ENCODE measurements around the gene SLC15A4. TPM values are rescaled to one million over a fixed set of nuclear protein-coding genes. Genes with fewer than 3 reads are reported as not detected.

The SLC15A4 gene
- total and polyA plus RNA-seq, 7 experiments from 2014 or later: 1.9 to 44.5 (median 11.0) TPM

- DNase-seq (no peak), ATAC-seq (no peak)
- Histone ChIP-seq H3K4me3 (ENCODE audit: low read length) (no peak overlapping the region), H3K9me3 (ENCODE audit: control insufficient read depth in 2 of 3, low read length in 3 of 3) (no peaks in the 10 kb centered on the region), H3K27ac (ENCODE audit: low read depth, low read length) (no peak overlapping the region), H3K4me1 (ENCODE audit: control insufficient read depth in 2 of 2, insufficient read depth in 2 of 2, low read length in 2 of 2) (no peaks in the 10 kb centered on the region), H3K27me3 (ENCODE audit: control insufficient read depth in 2 of 2, insufficient read depth in 2 of 2, low read length in 2 of 2) (no peaks in the 10 kb centered on the region), H3K36me3 (ENCODE audit: control insufficient read depth in 2 of 3, insufficient read depth in 3 of 3, low read length in 3 of 3) (no peaks in the 10 kb centered on the region)
- Mint-ChIP-seq H3K9me3 (no peaks in the 10 kb centered on the region), H3K27me3 (peaks cover 0 to 6% (median 0%) of the 10 kb centered on the region in 5 donors), H3K27ac (peak overlapping the region in 1 of 9 donors; percentile 51), H3K36me3 (no peaks in the 10 kb centered on the region), H3K4me3 (peak overlapping the region in 1 of 10 donors; percentile 5), H3K4me1 (peaks cover 5 to 16% (median 9%) of the 10 kb centered on the region in 7 donors)
- ChIA-PET CTCF (interaction anchor here (2.1 kb wide), 1 partner anchor 12 kb away, joined by 6 read pairs; no protein-coding TSS in a partner anchor), POLR2A (no interaction called here)
- intact Hi-C loops (cut with micrococcal nuclease): loop anchor here (5.0 kb wide), 2 partner anchors 1128 to 1228 kb away; no protein-coding TSS in a partner anchor
These were observed 39.6 kb downstream of the SLC15A4 start for GRCh38 chr12:128784030-128784760.

GRCh38 chr12:128783129-128783574 lies 40.6 kb downstream of the SLC15A4 start:
- Mint-ChIP-seq H3K4me3 (peak overlapping the region; percentile 22 to 83 (median 68)), H3K36me3 (no peaks in the 10 kb centered on the region), H3K4me1 (peaks cover 5 to 16% (median 9%) of the 10 kb centered on the region in 7 donors), H3K27me3 (peaks cover 0 to 6% (median 0%) of the 10 kb centered on the region in 5 donors), H3K9me3 (no peaks in the 10 kb centered on the region), H3K27ac (peak overlapping the region in 6 of 9 donors; percentile 33 to 92 (median 78))
- Histone ChIP-seq H3K27ac (ENCODE audit: low read depth, low read length) (no peak overlapping the region), H3K4me3 (ENCODE audit: low read length) (no peak overlapping the region), H3K27me3 (ENCODE audit: control insufficient read depth in 2 of 2, insufficient read depth in 2 of 2, low read length in 2 of 2) (no peaks in the 10 kb centered on the region), H3K36me3 (ENCODE audit: control insufficient read depth in 2 of 3, insufficient read depth in 3 of 3, low read length in 3 of 3) (no peaks in the 10 kb centered on the region), H3K4me1 (ENCODE audit: control insufficient read depth in 2 of 2, insufficient read depth in 2 of 2, low read length in 2 of 2) (no peaks in the 10 kb centered on the region), H3K9me3 (ENCODE audit: control insufficient read depth in 2 of 3, low read length in 3 of 3) (no peaks in the 10 kb centered on the region)
- intact Hi-C loops (cut with micrococcal nuclease): loop anchor here (2.0 to 5.0 kb wide), 3 partner anchors 38 to 1229 kb away; no protein-coding TSS in a partner anchor
- peak in 4 of 9 donors; percentile 6 to 28 (median 22) for DNase-seq
- ATAC-seq: peak; percentile 86
- CTCF ChIA-PET: interaction anchor here (0.9 to 2.1 kb wide), 2 partner anchors 10 to 31 kb away, joined by 3 to 6 read pairs; no protein-coding TSS in a partner anchor
- POLR2A ChIA-PET: no interaction called here

- ATAC-seq (no peak), DNase-seq (no peak)
- Mint-ChIP-seq H3K27ac (no peak overlapping the region), H3K27me3 (peaks cover 0 to 6% (median 0%) of the 10 kb centered on the region in 5 donors), H3K4me1 (peaks cover 5 to 16% (median 9%) of the 10 kb centered on the region in 7 donors), H3K9me3 (no peaks in the 10 kb centered on the region), H3K36me3 (no peaks in the 10 kb centered on the region), H3K4me3 (no peak overlapping the region)
- H3K4me3 ChIP-seq (ENCODE audit: low read length): no peak overlapping the region
- ChIA-PET POLR2A (no interaction called here), CTCF (no interaction called here)
- H3K4me1 ChIP-seq (ENCODE audit: control insufficient read depth in 2 of 2, insufficient read depth in 2 of 2, low read length in 2 of 2): no peaks in the 10 kb centered on the region
- intact Hi-C loops (cut with micrococcal nuclease): loop anchor here (5.0 kb wide), 2 partner anchors 1132 to 1232 kb away; no protein-coding TSS in a partner anchor
- no peaks in the 10 kb centered on the region for H3K27me3 ChIP-seq (ENCODE audit: control insufficient read depth in 2 of 2, insufficient read depth in 2 of 2, low read length in 2 of 2)
- no peaks in the 10 kb centered on the region for H3K9me3 ChIP-seq (ENCODE audit: control insufficient read depth in 2 of 3, low read length in 3 of 3)
- H3K36me3 ChIP-seq (ENCODE audit: control insufficient read depth in 2 of 3, insufficient read depth in 3 of 3, low read length in 3 of 3): no peaks in the 10 kb centered on the region
- no peak overlapping the region for H3K27ac ChIP-seq (ENCODE audit: low read depth, low read length)
These were observed 43.9 kb downstream of the SLC15A4 start for GRCh38 chr12:128779901-128780300.

- H3K36me3 Mint-ChIP-seq: no peaks in the 10 kb centered on the region
- no peaks in the 10 kb centered on the region for H3K4me1 ChIP-seq (ENCODE audit: control insufficient read depth in 2 of 2, insufficient read depth in 2 of 2, low read length in 2 of 2)
- peaks cover 0 to 12% (median 0%) of the 10 kb centered on the region in 5 donors for H3K27me3 Mint-ChIP-seq
- no peak for ATAC-seq
- ChIA-PET CTCF (interaction anchor here (1.9 kb wide), 1 partner anchor 11 kb away, joined by 6 read pairs; no protein-coding TSS in a partner anchor), POLR2A (no interaction called here)
- no peaks in the 10 kb centered on the region for H3K36me3 ChIP-seq (ENCODE audit: control insufficient read depth in 2 of 3, insufficient read depth in 3 of 3, low read length in 3 of 3)
- H3K27ac ChIP-seq (ENCODE audit: low read depth, low read length): no peak overlapping the region
- no peak overlapping the region for H3K4me3 ChIP-seq (ENCODE audit: low read length)
- H3K9me3 Mint-ChIP-seq: peaks cover 0 to 8% (median 0%) of the 10 kb centered on the region in 11 donors
- no peak for DNase-seq
- H3K27me3 ChIP-seq (ENCODE audit: control insufficient read depth in 2 of 2, insufficient read depth in 2 of 2, low read length in 2 of 2): no peaks in the 10 kb centered on the region
- H3K4me1 Mint-ChIP-seq: no peaks in the 10 kb centered on the region
- no peaks in the 10 kb centered on the region for H3K9me3 ChIP-seq (ENCODE audit: control insufficient read depth in 2 of 3, low read length in 3 of 3)
- H3K27ac Mint-ChIP-seq: no peak overlapping the region
- intact Hi-C loops (cut with micrococcal nuclease): no loop called here
- H3K4me3 Mint-ChIP-seq: no peak overlapping the region
These were observed 51.5 kb downstream of the SLC15A4 start for GRCh38 chr12:128772249-128772648.

GRCh38 chr12:128771681-128772080 lies 52.1 kb downstream of the SLC15A4 start:
- no peaks in the 10 kb centered on the region for H3K36me3 Mint-ChIP-seq
- no peaks in the 10 kb centered on the region for H3K4me1 Mint-ChIP-seq
- no peak overlapping the region for H3K27ac ChIP-seq (ENCODE audit: low read depth, low read length)
- DNase-seq (no peak), ATAC-seq (peak; percentile 26)
- no peak overlapping the region for H3K4me3 ChIP-seq (ENCODE audit: low read length)
- H3K9me3 Mint-ChIP-seq: peaks cover 0 to 8% (median 0%) of the 10 kb centered on the region in 11 donors
- H3K9me3 ChIP-seq (ENCODE audit: control insufficient read depth in 2 of 3, low read length in 3 of 3): no peaks in the 10 kb centered on the region
- ChIA-PET POLR2A (no interaction called here), CTCF (interaction anchor here (1.9 kb wide), 1 partner anchor 11 kb away, joined by 6 read pairs; no protein-coding TSS in a partner anchor)
- H3K27me3 Mint-ChIP-seq: peaks cover 0 to 17% (median 0%) of the 10 kb centered on the region in 5 donors
- no peak overlapping the region for H3K4me3 Mint-ChIP-seq
- intact Hi-C loops (cut with micrococcal nuclease): no loop called here
- H3K27me3 ChIP-seq (ENCODE audit: control insufficient read depth in 2 of 2, insufficient read depth in 2 of 2, low read length in 2 of 2): no peaks in the 10 kb centered on the region
- H3K4me1 ChIP-seq (ENCODE audit: control insufficient read depth in 2 of 2, insufficient read depth in 2 of 2, low read length in 2 of 2): no peaks in the 10 kb centered on the region
- no peak overlapping the region for H3K27ac Mint-ChIP-seq
- H3K36me3 ChIP-seq (ENCODE audit: control insufficient read depth in 2 of 3, insufficient read depth in 3 of 3, low read length in 3 of 3): no peaks in the 10 kb centered on the region

- DNase-seq: no peak
- CTCF ChIA-PET: no interaction called here
- Histone ChIP-seq H3K4me3 (ENCODE audit: low read length) (no peak overlapping the region), H3K27me3 (ENCODE audit: control insufficient read depth in 2 of 2, insufficient read depth in 2 of 2, low read length in 2 of 2) (peaks cover 0 to 4% of the 10 kb centered on the region in 2 donors), H3K27ac (ENCODE audit: low read depth, low read length) (no peak overlapping the region), H3K36me3 (ENCODE audit: control insufficient read depth in 2 of 3, insufficient read depth in 3 of 3, low read length in 3 of 3) (no peaks in the 10 kb centered on the region), H3K4me1 (ENCODE audit: control insufficient read depth in 2 of 2, insufficient read depth in 2 of 2, low read length in 2 of 2) (no peaks in the 10 kb centered on the region), H3K9me3 (ENCODE audit: control insufficient read depth in 2 of 3, low read length in 3 of 3) (no peaks in the 10 kb centered on the region)
- no peak for ATAC-seq
- Mint-ChIP-seq H3K4me3 (no peak overlapping the region), H3K27ac (no peak overlapping the region), H3K4me1 (peaks cover 0 to 6% (median 0%) of the 10 kb centered on the region in 7 donors), H3K27me3 (peaks cover 0 to 33% (median 10%) of the 10 kb centered on the region in 5 donors), H3K36me3 (no peaks in the 10 kb centered on the region), H3K9me3 (peaks cover 0 to 8% (median 0%) of the 10 kb centered on the region in 11 donors)
- POLR2A ChIA-PET: no interaction called here
- intact Hi-C loops (cut with micrococcal nuclease): no loop called here
These were observed 56.2 kb downstream of the SLC15A4 start for GRCh38 chr12:128767518-128767917.

Measured in naive thymus-derived CD4-positive, alpha-beta T cell (primary cell).